ENCODE measurements around the gene SLC24A1.

Gene SLC24A1

GRCh38 chr15:65639509-65639908 is 17.8 kb downstream of the SLC24A1 start:
- H3K27ac ChIP-seq: no peak overlapping the region
- no peaks in the 10 kb centered on the region for H3K36me3 ChIP-seq
- H4K20me1 ChIP-seq: no peaks in the 10 kb centered on the region
- 0 out of 22 replicates have a peak overlapping the region, but pooled peaks of 1 of the 11 experiments have one; percentile 20 for H3K4me2 ChIP-seq
- no peak for TF ChIP-seq Cebpa-rat (IDR thresholded peaks at IDR 0.05)
- H3K9me3 ChIP-seq (replicated peaks in 1 of 11): no peaks in the 10 kb centered on the region
- H3K4me3 ChIP-seq: no peak overlapping the region
- no peaks in the 10 kb centered on the region for H3K27me3 ChIP-seq
- H3K9ac ChIP-seq: no peak overlapping the region
- peaks cover 0 to 23% (median 10%) of the 10 kb centered on the region in 10 experiments; a peak in 11 of 20 replicates for H3K4me1 ChIP-seq

- Histone ChIP-seq H3K27ac (no peak overlapping the region), H3K4me2 (0 out of 22 replicates have a peak overlapping the region, but pooled peaks of 2 of the 11 experiments have one; percentile 0 to 6), H3K9me3 (replicated peaks in 1 of 11) (no peaks in the 10 kb centered on the region), H3K4me1 (peaks cover 0 to 23% (median 10%) of the 10 kb centered on the region in 10 experiments; a peak in 11 of 20 replicates), H3K4me3 (no peak overlapping the region), H3K9ac (no peak overlapping the region), H4K20me1 (no peaks in the 10 kb centered on the region), H3K27me3 (no peaks in the 10 kb centered on the region), H3K36me3 (no peaks in the 10 kb centered on the region)
- no peak for TF ChIP-seq Cebpa-rat (IDR thresholded peaks at IDR 0.05)
Measured at GRCh38 chr15:65641768-65642475, 20.2 kb downstream of the SLC24A1 start.

GRCh38 chr15:65642594-65642993 is 20.9 kb downstream of the SLC24A1 start:
- peaks cover 0 to 23% (median 11%) of the 10 kb centered on the region in 10 experiments; a peak in 13 of 20 replicates for H3K4me1 ChIP-seq
- H3K27ac ChIP-seq: no peak overlapping the region
- TF ChIP-seq Cebpa-rat (IDR thresholded peaks at IDR 0.05): no peak
- no peaks in the 10 kb centered on the region for H3K36me3 ChIP-seq
- no peaks in the 10 kb centered on the region for H4K20me1 ChIP-seq
- H3K4me2 ChIP-seq: no peak overlapping the region
- H3K4me3 ChIP-seq: no peak overlapping the region
- no peaks in the 10 kb centered on the region for H3K9me3 ChIP-seq (replicated peaks in 1 of 11)
- H3K9ac ChIP-seq: no peak overlapping the region
- no peaks in the 10 kb centered on the region for H3K27me3 ChIP-seq

- TF ChIP-seq Cebpa-rat (IDR thresholded peaks at IDR 0.05): no peak
- Histone ChIP-seq H3K27ac (no peak overlapping the region), H3K27me3 (no peaks in the 10 kb centered on the region), H3K9ac (no peak overlapping the region), H3K4me3 (no peak overlapping the region), H3K36me3 (no peaks in the 10 kb centered on the region), H3K4me2 (no peak overlapping the region), H4K20me1 (no peaks in the 10 kb centered on the region), H3K4me1 (peaks cover 0 to 18% (median 6%) of the 10 kb centered on the region in 10 experiments; a peak in 10 of 20 replicates), H3K9me3 (replicated peaks in 1 of 11) (no peaks in the 10 kb centered on the region)
Measured at GRCh38 chr15:65644282-65644681, 22.5 kb downstream of the SLC24A1 start.

- no peak overlapping the region for H3K4me2 ChIP-seq
- H3K4me1 ChIP-seq: peaks cover 0 to 12% (median 4%) of the 10 kb centered on the region in 10 experiments; a peak in 9 of 20 replicates
- H3K27ac ChIP-seq: no peak overlapping the region
- no peaks in the 10 kb centered on the region for H3K36me3 ChIP-seq
- no peaks in the 10 kb centered on the region for H3K27me3 ChIP-seq
- H3K9ac ChIP-seq: no peak overlapping the region
- H3K4me3 ChIP-seq: no peak overlapping the region
- H4K20me1 ChIP-seq: no peaks in the 10 kb centered on the region
- TF ChIP-seq Cebpa-rat (IDR thresholded peaks at IDR 0.05): no peak
- H3K9me3 ChIP-seq (replicated peaks in 1 of 11): no peaks in the 10 kb centered on the region
Measured at GRCh38 chr15:65645392-65645791, 23.7 kb downstream of the SLC24A1 start.

GRCh38 chr15:65646486-65646885 is 24.7 kb downstream of the SLC24A1 start:
- H3K27me3 ChIP-seq: no peaks in the 10 kb centered on the region
- no peak for TF ChIP-seq Cebpa-rat (IDR thresholded peaks at IDR 0.05)
- no peak overlapping the region for H3K27ac ChIP-seq
- H3K36me3 ChIP-seq: peaks cover 0 to 8% (median 0%) of the 10 kb centered on the region in 11 experiments; a peak in 5 of 22 replicates
- H3K4me2 ChIP-seq: no peak overlapping the region
- no peak overlapping the region for H3K4me3 ChIP-seq
- no peak overlapping the region for H3K9ac ChIP-seq
- H3K4me1 ChIP-seq: peaks cover 0 to 9% (median 4%) of the 10 kb centered on the region in 10 experiments; a peak in 7 of 20 replicates
- H4K20me1 ChIP-seq: no peaks in the 10 kb centered on the region
- H3K9me3 ChIP-seq (replicated peaks in 1 of 11): no peaks in the 10 kb centered on the region

GRCh38 chr15:65650312-65651041 is 28.7 kb downstream of the SLC24A1 start:
- H3K36me3 ChIP-seq: peaks cover 8 to 40% (median 13%) of the 10 kb centered on the region in 11 experiments; a peak in 20 of 22 replicates
- TF ChIP-seq Cebpa-rat (IDR thresholded peaks at IDR 0.05): no peak
- no peak overlapping the region for H3K27ac ChIP-seq
- no peaks in the 10 kb centered on the region for H3K27me3 ChIP-seq
- H3K9me3 ChIP-seq (replicated peaks in 1 of 11): no peaks in the 10 kb centered on the region
- no peaks in the 10 kb centered on the region for H4K20me1 ChIP-seq
- H3K4me2 ChIP-seq: no peak overlapping the region
- H3K4me1 ChIP-seq: peaks cover 0 to 5% (median 0%) of the 10 kb centered on the region in 10 experiments; a peak in 2 of 20 replicates
- H3K4me3 ChIP-seq: no peak overlapping the region
- no peak overlapping the region for H3K9ac ChIP-seq

- Histone ChIP-seq H4K20me1 (no peaks in the 10 kb centered on the region), H3K9ac (no peak overlapping the region), H3K27me3 (no peaks in the 10 kb centered on the region), H3K27ac (no peak overlapping the region), H3K9me3 (replicated peaks in 1 of 11) (no peaks in the 10 kb centered on the region), H3K4me3 (no peak overlapping the region), H3K4me2 (no peak overlapping the region), H3K4me1 (peaks cover 0 to 5% (median 0%) of the 10 kb centered on the region in 10 experiments; a peak in 2 of 20 replicates), H3K36me3 (peaks cover 13 to 45% (median 18%) of the 10 kb centered on the region in 11 experiments; a peak in 20 of 22 replicates)
- no peak for TF ChIP-seq Cebpa-rat (IDR thresholded peaks at IDR 0.05)
Measured at GRCh38 chr15:65651042-65651322, 29.2 kb downstream of the SLC24A1 start.

- Histone ChIP-seq H3K9me3 (replicated peaks in 1 of 11) (no peaks in the 10 kb centered on the region), H4K20me1 (no peaks in the 10 kb centered on the region), H3K4me3 (no peak overlapping the region), H3K4me2 (no peak overlapping the region), H3K9ac (no peak overlapping the region), H3K27me3 (no peaks in the 10 kb centered on the region), H3K27ac (no peak overlapping the region), H3K36me3 (peaks cover 14 to 56% (median 23%) of the 10 kb centered on the region in 11 experiments; a peak in 20 of 22 replicates), H3K4me1 (peaks cover 0 to 5% (median 0%) of the 10 kb centered on the region in 10 experiments; a peak in 2 of 20 replicates)
- no peak for TF ChIP-seq Cebpa-rat (IDR thresholded peaks at IDR 0.05)
Measured at GRCh38 chr15:65651831-65652749, 30.4 kb downstream of the SLC24A1 start.
